Measurements from ENCODE around the gene OR6K3.

OR6K3 gene

GRCh38 chr1:158686111-158687009 is 34.2 kb downstream of the OR6K3 start, which contains the start of gene SPTA1:
Gene SPTA1 (minus strand): TSS chr1:158686715. CDS start chr1:158686517, 198 bp downstream.
- DNase-seq: peak; percentile 77

- no peak for DNase-seq
Observed at GRCh38 chr1:158685085-158685484, 35.4 kb downstream of the OR6K3 start.

DNA sequence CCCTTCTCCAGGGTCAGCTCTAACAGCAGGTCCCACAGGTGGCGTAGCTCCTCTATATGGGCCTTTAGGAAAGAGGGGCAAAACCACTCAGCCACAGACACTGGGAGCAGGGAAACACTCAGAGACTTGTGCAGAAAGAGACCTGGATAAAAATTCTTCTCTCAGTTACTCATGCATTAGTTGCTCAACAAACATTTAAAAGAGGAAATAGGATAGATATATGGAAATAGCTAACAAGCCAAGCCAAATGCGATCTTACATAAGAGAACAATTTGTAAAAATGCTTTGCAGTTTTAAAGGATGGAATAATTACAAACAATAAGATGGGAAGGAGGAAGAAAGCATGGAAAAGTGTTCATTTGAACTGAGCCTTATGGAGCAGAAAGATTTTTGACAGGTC is 38.9 kb downstream of the OR6K3 start:
- DNase-seq: peak; percentile 74

- no peak for DNase-seq
Observed at GRCh38 chr1:158679289-158679688, 41.2 kb downstream of the OR6K3 start.

DNA sequence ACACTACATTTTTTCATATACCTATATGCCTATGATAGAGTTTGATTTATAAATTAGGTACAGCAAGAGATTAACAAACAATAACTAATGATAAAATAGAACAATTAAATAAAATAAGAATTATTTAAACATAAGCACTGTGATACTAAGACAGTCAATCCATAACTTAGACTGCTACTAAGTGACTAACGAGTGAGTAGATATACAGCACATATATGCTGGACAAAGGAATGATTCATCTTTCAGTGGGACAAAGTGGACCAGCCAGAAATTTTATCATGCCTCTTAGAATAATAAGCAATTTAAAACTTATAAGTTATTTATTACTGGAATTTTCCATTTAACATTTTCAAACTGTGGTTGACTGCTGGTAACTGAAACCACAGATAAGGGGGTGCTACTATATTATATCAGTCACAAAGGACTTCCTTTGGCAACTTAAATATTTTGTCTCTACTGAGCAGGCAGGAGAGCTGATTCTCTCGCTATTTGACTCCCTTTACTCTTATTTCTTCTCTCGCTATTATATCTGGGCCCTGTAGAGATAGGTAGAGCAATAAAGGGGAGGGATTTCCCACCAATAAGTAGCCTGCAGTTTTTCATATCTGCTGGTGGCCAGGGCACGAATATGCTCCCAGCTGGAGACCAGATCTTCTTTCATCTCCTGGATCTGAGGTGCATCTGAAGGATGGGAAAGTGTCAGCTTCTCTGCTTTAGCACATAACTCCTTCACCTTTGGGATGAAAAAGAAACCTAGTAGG is 44.8 kb downstream of the OR6K3 start:
- DNase-seq: no peak

- no peak for DNase-seq
Observed at GRCh38 chr1:158674302-158674701, 46.2 kb downstream of the OR6K3 start.
